B cell (primary cell): Measurements from ENCODE around the gene P2RX6.

ENCODE experiments used
- CTCF ChIP-seq: fragments of 200-600 bp; IDR thresholded peaks from one replicate; pipeline ENCODE4 v1.8.0; 2022; ENCODE audit warnings: antibody characterized with exemption, mild to moderate bottlenecking
- EZH2 ChIP-seq: IDR thresholded peaks from 2 replicates; pipeline ENCODE4 v1.6.1; 2012; ENCODE audit warnings: borderline replicate concordance, low read depth, mild to moderate bottlenecking, moderate library complexity, low read length; ENCODE audit not compliant: insufficient read depth, poor library complexity, severe bottlenecking

GRCh38 chr22:21022955-21023614, 8.1 kb downstream of the P2RX6 start:
- TF ChIP-seq CTCF: no peak
- TF ChIP-seq EZH2: no peak
